Sciatic nerve (tissue), 2 donors: Measurements from ENCODE around the gene DVL2. TPM values are rescaled to one million over a fixed set of nuclear protein-coding genes. Genes with fewer than 3 reads are reported as not detected.

ENCODE experiments used
- ATAC-seq: fragments of 200-7000 bp; cut with Tn5 transposase; one replicate; pipeline ENCODE4 v1.9.1; 2020; ENCODE audit warnings: mild to moderate bottlenecking, moderate library complexity
- DNase-seq: peaks from one replicate; pipeline ENCODE4 v3.0.0-alpha.2; 2020; ENCODE audit warnings: low spot score
- intact Hi-C: fragments of 100-400 bp; cut with DNase I; formaldehyde crosslinking; loops from one replicate; pipeline ENCODE4 v1.14.2; 2022
- total RNA-seq: library from RNA; stranded (reverse); fragmentation: NEBNext Ultra II Directional; extraction: Animal tissue kit (Norgen Biotek cat#: 25700); gene quantifications from one replicate; pipeline ENCODE4 v1.2.1, GENCODE V29; 2021
- donor health status: DM: no; HTN: no; CAD: no.
- donor health status: DM: no; HTN: no; CAD: no.

The DVL2 gene
- 49.1 TPM for total RNA-seq

GRCh38 chr17:7234083-7234951 lies at the start of gene DVL2:
DVL2 (minus strand) TSS chr17:7234517; CDS start chr17:7234262, 255 bp downstream.
- DNase-seq (peak; percentile 99), ATAC-seq (peak; percentile 67)
- intact Hi-C loops = no loop called here

- intact Hi-C loops = no loop called here
- ATAC-seq (no peak), DNase-seq (no peak)
These were observed 49.3 kb upstream of the DVL2 start for GRCh38 chr17:7283471-7284216.

GRCh38 chr17:7282752-7283321 lies 48.5 kb upstream of the DVL2 start:
- DNase-seq (no peak), ATAC-seq (no peak)
- intact Hi-C loops = no loop called here

GRCh38 chr17:7281953-7282751 lies 47.8 kb upstream of the DVL2 start:
- DNase-seq = no peak
- intact Hi-C loops = no loop called here
- ATAC-seq = peak; percentile 3

DNA sequence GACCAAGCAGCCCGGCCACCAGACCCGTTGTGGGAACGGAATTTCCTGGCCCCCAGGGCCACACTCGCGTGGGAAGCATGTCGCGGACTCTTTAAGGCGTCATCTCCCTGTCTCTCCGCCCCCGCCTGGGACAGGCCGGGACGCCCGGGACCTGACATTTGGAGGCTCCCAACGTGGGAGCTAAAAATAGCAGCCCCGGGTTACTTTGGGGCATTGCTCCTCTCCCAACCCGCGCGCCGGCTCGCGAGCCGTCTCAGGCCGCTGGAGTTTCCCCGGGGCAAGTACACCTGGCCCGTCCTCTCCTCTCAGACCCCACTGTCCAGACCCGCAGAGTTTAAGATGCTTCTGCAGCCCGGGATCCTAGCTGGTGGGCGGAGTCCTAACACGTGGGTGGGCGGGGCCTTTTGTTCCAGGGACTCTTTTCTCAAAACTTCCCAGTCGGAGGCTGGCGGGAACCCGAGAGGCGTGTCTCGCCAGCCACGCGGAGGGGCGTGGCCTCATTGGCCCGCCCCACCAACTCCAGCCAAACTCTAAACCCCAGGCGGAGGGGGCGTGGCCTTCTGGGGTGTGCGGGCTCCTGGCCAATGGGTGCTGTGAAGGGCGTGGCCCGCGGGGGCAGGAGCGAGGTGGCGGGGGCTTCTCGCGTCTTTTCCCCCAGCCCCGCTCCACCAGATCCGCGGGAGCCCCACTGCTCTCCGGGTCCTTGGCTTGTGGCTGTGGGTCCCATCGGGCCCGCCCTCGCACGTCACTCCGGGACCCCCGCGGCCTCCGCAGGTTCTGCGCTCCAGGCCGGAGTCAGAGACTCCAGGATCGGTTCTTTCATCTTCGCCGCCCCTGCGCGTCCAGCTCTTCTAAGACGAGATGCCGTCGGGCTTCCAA lies 47.0 kb upstream of the DVL2 start, which contains the start of gene SLC2A4:
Gene SLC2A4 (plus strand): TSS at position 645 of the 879 bp plus-strand sequence. CDS start 217 bp downstream, at position 862.
- intact Hi-C loops = no loop called here
- peak; percentile 93 for ATAC-seq

DNA sequence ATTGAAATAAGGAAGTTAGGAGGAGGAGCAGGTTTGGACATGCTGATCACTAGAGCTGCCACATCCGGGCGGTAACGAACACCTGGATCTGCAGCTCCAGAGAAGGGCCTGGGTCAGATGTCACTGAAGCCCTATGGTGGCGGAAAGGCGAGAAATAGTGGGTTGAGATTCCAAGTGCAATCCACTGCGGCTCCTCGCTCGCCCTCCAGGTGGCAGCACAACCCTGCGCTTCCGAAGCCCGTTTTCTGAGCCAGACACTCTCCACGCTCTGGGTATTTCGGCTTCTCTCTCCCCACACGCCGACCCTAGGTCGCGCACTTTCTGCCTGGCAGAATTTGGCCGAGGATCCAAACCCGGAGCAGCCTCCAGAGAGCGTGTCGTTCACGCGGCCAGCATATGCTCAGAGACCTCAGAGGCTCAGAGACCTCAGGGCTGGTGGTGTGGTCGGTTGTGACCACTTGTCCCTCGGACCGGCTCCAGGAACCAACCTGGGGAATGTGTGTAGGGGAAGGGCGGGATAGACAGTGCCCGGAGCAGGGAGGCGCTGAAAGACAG lies 46.3 kb upstream of the DVL2 start:
- intact Hi-C loops = no loop called here
- DNase-seq = peak; percentile 87
- peak; percentile 90 for ATAC-seq

More for the DNA sequence above, 47.0 kb upstream of the DVL2 start, which contains the start of gene SLC2A4:
- peak; percentile 96 for DNase-seq

DNA sequence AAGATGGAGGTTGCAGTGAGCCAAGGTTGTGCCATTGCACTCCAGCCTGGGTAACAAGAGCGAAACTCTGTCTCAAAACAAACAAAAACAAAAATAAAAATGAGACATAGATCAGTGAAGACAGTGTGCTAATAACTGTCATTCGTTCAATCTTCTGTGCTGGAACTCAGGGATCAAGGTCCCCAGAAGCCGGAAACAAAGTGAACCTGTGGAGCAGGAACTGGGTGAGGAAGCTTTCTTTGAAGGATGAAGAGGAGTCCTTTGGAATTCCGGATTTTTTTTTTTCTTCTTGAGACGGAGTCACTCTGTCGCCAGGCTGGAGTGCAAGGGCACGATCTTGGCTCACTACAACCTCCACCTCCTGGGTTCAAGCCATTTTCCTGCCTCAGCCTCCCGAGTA lies 45.1 kb upstream of the DVL2 start:
- no peak for ATAC-seq
- intact Hi-C loops = no loop called here
- no peak for DNase-seq

GRCh38 chr17:7266784-7267183 lies 32.5 kb upstream of the DVL2 start:
- no peak for ATAC-seq
- intact Hi-C loops = no loop called here
- no peak for DNase-seq

DNA sequence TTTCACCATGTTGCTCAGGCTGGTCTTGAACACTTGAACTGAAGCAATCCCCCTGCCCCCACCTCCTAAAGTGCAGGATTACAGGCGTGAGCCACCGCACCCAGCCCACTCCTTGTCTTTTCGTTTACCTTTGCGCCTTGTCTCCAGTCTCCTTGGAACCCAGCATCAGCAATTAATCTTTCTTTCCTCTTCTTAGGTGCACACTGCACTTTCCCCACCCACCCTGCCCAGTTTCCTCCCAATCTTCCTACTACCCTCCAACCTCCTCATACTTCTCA lies 29.4 kb upstream of the DVL2 start:
- ATAC-seq (no peak), DNase-seq (no peak)
- intact Hi-C loops = no loop called here

GRCh38 chr17:7262935-7263800 lies 28.9 kb upstream of the DVL2 start:
- intact Hi-C loops = no loop called here
- ATAC-seq = peak; percentile 19
- DNase-seq = no peak

DNA sequence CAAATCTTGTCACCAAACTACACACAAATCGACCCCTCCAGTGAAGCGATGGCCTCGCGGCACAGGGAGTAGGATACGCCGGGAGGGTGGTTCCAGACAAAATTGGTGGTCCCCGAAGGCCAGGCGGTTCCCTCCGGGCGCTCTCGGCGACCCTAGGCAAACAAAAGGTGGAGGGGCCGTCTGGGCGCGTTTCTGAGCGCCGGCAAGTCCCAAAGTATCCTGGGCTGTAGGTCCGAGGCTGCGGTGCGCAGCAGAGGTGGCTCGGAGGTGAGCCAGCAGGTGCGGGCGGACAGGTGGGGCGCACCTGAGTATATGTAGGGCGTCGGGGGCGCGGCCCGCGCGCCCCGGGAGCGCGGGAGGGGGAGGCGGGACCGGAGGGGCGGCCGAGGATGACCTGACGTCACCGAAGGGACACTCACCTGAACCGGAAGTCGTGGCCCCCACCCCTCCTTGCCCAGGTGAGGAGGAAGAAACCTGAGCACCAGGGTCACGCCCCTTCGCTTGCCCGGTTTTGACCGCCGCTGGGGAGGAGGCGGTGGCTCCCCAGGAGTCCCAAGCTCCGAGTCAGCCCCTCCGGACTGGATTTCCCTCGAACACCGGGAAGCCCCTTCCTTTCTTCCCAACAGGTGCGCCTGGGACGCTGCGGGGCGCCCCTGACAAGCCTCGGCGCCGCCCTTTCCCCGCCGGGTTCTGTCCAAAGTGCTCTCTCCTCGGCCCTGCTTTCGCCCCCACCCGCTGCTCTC lies 28.0 kb upstream of the DVL2 start, which contains the start of gene CLDN7:
Gene CLDN7 (minus strand): TSS at position 287 of the 743 bp plus-strand sequence. CDS start 435 bp downstream, outside the sequence.
- intact Hi-C loops = no loop called here
- ATAC-seq = no peak
- DNase-seq = no peak

GRCh38 chr17:7261379-7262191 lies 27.3 kb upstream of the DVL2 start:
- no peak for ATAC-seq
- intact Hi-C loops = no loop called here
- DNase-seq = no peak

DNA sequence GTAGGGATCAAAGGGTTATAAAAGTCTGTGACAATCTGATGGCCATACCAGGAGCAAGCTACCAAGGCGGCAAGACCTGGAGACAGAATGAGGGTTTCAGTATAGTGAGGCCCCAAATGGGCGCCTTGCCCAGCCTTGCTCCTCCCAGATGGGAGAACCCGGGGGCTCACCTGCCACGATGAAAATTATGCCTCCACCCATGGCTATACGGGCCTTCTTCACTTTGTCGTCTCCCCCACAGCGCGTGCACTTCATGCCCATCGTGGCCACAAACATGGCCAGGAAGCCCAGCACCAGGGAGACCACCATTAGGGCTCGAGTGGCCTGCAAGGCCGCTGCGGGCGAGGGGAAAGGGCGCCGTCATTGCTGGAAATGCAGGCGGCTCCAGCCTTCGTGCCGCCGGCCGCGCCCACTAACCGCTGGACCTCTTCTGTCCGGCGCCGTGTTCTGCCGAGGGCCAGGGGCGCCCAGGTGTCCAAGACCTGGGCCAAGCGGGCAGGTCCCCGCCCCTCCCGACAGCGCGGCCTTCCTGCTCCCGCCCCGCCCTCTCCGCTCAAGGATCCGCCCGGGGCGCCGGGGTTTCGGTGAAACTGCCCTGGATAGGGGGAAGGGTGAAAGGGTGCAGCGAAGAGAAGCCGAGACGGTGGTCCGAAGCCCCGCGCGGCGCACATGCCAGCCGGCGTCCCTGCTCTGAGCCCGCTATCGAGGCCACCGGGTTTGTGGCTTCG lies 26.5 kb upstream of the DVL2 start:
- DNase-seq (no peak), ATAC-seq (peak; percentile 29)
- intact Hi-C loops = no loop called here

DNA sequence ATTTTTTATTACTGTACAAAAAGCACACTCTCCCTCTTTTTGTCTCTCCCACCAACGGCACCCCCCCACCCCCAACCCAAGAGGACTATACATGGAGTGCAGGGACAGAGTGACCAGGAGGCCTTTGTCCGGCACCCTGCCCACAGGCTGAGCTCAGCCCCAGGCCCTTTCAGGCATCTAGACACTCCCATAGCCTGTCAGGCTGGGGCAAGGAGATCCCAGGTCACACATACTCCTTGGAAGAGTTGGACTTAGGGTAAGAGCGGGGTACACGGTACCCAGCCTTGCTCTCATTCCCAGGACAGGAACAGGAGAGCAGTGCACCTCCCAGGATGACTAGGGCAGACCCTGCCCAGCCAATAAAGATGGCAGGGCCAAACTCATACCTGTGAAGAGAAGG lies 25.8 kb upstream of the DVL2 start:
- ATAC-seq = no peak
- intact Hi-C loops = no loop called here

DNA sequence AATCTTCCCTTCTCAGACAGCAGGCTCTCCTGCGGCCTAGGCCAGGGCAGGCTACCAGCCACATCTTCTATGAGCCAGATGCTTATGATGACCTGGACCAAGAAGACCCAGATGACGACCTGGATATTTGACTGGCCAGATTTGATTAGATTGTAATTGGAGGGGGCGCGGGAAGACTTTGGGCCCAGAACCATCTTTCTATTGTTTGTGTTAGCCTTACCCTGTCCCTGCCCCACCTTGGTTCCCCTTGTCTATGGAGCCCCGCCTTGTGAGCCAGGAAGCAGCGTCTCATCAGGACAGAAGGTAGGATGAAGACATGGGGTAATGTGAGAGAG lies 25.2 kb upstream of the DVL2 start:
- intact Hi-C loops = no loop called here
- DNase-seq = no peak
- ATAC-seq = no peak

More for the DNA sequence above, 25.8 kb upstream of the DVL2 start:
- no peak for DNase-seq
